MM.1S (cell line): Measurements from ENCODE around the gene PPP2R3C.

Experiments used
- DNase-seq: peaks from one replicate; pipeline ENCODE4 v3.0.0-alpha.2; 2015
- H2AFZ ChIP-seq: fragments of 300-600 bp; sonication (generic); 2 replicates; pipeline ENCODE4 v1.6.0; 2016; ENCODE audit warnings: antibody characterized with exemption, low read length
- H3F3A ChIP-seq: fragments of 300-600 bp; sonication (generic); 2 replicates; pipeline ENCODE4 v1.6.1; 2016; ENCODE audit warnings: mild to moderate bottlenecking, antibody characterized with exemption, low read length, moderate library complexity, mixed read lengths; ENCODE audit not compliant: insufficient read depth
- H3K27ac ChIP-seq: fragments of 300-600 bp; sonication (generic); 2 replicates; pipeline ENCODE4 v1.5.1; 2016; ENCODE audit warnings: mild to moderate bottlenecking, low read length
- H3K27me3 ChIP-seq: fragments of 300-600 bp; sonication (generic); replicated peaks from 2 replicates; pipeline ENCODE4 v1.6.0; 2016; ENCODE audit warnings: low read length; ENCODE audit not compliant: insufficient read depth
- H3K36me3 ChIP-seq: fragments of 300-600 bp; sonication (generic); replicated peaks from 2 replicates; pipeline ENCODE4 v1.6.1; 2016; ENCODE audit warnings: mild to moderate bottlenecking, low read length, mixed read lengths; ENCODE audit not compliant: insufficient read depth
- H3K4me1 ChIP-seq: fragments of 300-600 bp; sonication (generic); 2 replicates; pipeline ENCODE4 v1.6.1; 2016; ENCODE audit warnings: low read length, mixed read lengths
- H3K4me2 ChIP-seq: fragments of 300-600 bp; sonication (generic); 2 replicates; pipeline ENCODE4 v1.6.0; 2016; ENCODE audit warnings: low read depth, low read length
- H3K4me3 ChIP-seq: fragments of 300-600 bp; sonication (generic); 2 replicates; pipeline ENCODE4 v1.5.1; 2016; ENCODE audit warnings: low read length, mixed read lengths
- H3K79me2 ChIP-seq: fragments of 300-600 bp; sonication (generic); 2 replicates; pipeline ENCODE4 v1.6.1; 2016; ENCODE audit warnings: mixed run types, low read length, mixed read lengths
- H3K9ac ChIP-seq: fragments of 300-600 bp; sonication (generic); 2 replicates; pipeline ENCODE4 v1.6.1; 2016; ENCODE audit warnings: low read length, mixed read lengths
- H3K9me2 ChIP-seq: fragments of 300-600 bp; sonication (generic); replicated peaks from 2 replicates; pipeline ENCODE4 v1.6.1; 2016; ENCODE audit warnings: mild to moderate bottlenecking, low read length, mixed read lengths; ENCODE audit not compliant: insufficient read depth
- H3K9me3 ChIP-seq: fragments of 300-600 bp; sonication (generic); replicated peaks from 2 replicates; pipeline ENCODE4 v1.6.1; 2016; ENCODE audit warnings: mild to moderate bottlenecking, low read length, mixed read lengths; ENCODE audit not compliant: insufficient read depth
- H4K20me1 ChIP-seq: fragments of 300-600 bp; sonication (generic); 2 replicates; pipeline ENCODE4 v1.6.1; 2016; ENCODE audit warnings: mild to moderate bottlenecking, low read length, moderate library complexity, mixed read lengths; ENCODE audit not compliant: insufficient read depth
- EZH2 ChIP-seq: fragments of 300-600 bp; sonication (generic); optimal IDR thresholded peaks from 2 replicates; pipeline ENCODE3; 2017; ENCODE audit warnings: low read depth, mild to moderate bottlenecking, antibody characterized with exemption, low read length, mixed read lengths
- EZH2phosphoT487 ChIP-seq: fragments of 300-600 bp; sonication (generic); IDR thresholded peaks from 2 replicates; pipeline ENCODE4 v1.6.1; 2018; ENCODE audit warnings: antibody characterized with exemption, low read length
- TF ChIP-seq, protein P1 (sequence below): fragments of 300-600 bp; sonication (generic); IDR thresholded peaks from 2 replicates; pipeline ENCODE4 v1.5.1; 2016; ENCODE audit warnings: antibody characterized with exemption, low read length, mixed read lengths

PPP2R3C gene

DNA sequence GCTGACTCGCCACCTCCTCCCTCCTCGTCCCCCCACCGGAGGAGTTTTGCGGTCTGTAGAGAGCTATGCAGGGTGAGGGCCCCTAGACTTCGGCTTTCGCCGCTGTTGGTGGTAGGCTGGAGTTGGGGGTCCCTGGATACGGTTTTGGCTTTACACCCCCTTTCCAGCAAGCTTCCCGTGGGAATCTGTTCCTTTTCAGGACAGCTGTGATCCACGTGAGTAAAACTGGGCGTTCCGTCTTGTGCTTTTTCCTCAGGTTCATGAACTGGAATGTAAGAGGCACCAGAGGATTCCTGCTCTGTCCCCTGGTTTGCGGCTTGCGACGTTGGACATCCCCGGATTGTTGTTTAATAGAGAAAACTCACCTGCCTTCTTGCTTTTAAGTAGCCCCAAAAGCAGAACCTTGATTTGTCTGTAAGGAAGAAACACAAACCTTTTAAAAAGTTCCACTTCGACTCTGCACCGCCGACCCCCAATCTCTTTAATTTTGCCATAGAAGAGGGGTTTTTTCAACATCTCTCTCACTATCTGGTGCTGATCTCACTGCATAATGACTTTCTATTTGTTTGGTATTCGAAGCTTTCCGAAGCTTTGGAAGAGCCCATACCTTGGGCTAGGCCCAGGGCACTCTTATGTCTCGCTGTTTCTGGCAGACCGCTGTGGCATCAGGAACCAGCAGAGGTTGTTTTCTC, 1.1 kb upstream of the PPP2R3C start:
- Histone ChIP-seq H3K9ac (peak overlapping the region; percentile 96), H3K9me2 (no peaks in the 10 kb centered on the region), H3F3A (peaks cover 10% of the 10 kb centered on the region; the same call in 1 of the 2 replicates), H3K4me1 (no peaks in the 10 kb centered on the region; the same call in 1 of the 2 replicates), H3K36me3 (no peaks in the 10 kb centered on the region), H3K4me3 (peak overlapping the region; percentile 87), H3K27ac (peak overlapping the region; percentile 98), H4K20me1 (no peaks in the 10 kb centered on the region), H3K9me3 (no peaks in the 10 kb centered on the region), H3K27me3 (no peaks in the 10 kb centered on the region), H3K4me2 (peak overlapping the region; percentile 68), H3K79me2 (peaks cover 9% of the 10 kb centered on the region), H2AFZ (peak overlapping the region; percentile 88)
- peak; percentile 11 for DNase-seq
- TF ChIP-seq EZH2 (no peak), EZH2phosphoT487 (no peak)
- TF ChIP-seq, protein P1, sequence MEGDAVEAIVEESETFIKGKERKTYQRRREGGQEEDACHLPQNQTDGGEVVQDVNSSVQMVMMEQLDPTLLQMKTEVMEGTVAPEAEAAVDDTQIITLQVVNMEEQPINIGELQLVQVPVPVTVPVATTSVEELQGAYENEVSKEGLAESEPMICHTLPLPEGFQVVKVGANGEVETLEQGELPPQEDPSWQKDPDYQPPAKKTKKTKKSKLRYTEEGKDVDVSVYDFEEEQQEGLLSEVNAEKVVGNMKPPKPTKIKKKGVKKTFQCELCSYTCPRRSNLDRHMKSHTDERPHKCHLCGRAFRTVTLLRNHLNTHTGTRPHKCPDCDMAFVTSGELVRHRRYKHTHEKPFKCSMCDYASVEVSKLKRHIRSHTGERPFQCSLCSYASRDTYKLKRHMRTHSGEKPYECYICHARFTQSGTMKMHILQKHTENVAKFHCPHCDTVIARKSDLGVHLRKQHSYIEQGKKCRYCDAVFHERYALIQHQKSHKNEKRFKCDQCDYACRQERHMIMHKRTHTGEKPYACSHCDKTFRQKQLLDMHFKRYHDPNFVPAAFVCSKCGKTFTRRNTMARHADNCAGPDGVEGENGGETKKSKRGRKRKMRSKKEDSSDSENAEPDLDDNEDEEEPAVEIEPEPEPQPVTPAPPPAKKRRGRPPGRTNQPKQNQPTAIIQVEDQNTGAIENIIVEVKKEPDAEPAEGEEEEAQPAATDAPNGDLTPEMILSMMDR, result no peak

GRCh38 chr14:35121026-35121886, 534 bp downstream of the PPP2R3C start:
- Histone ChIP-seq H4K20me1 (no peaks in the 10 kb centered on the region), H3K27ac (peak overlapping the region; percentile 98), H3K9me3 (no peaks in the 10 kb centered on the region), H3K9ac (peak overlapping the region; percentile 96), H3K4me3 (peak overlapping the region; percentile 87), H3K27me3 (no peaks in the 10 kb centered on the region), H3K36me3 (no peaks in the 10 kb centered on the region), H2AFZ (peak overlapping the region; percentile 88), H3K79me2 (peaks cover 9% of the 10 kb centered on the region), H3K4me2 (peak overlapping the region; percentile 68; the same call in 1 of the 2 replicates), H3F3A (peaks cover 10% of the 10 kb centered on the region; the same call in 1 of the 2 replicates), H3K9me2 (no peaks in the 10 kb centered on the region), H3K4me1 (no peaks in the 10 kb centered on the region; the same call in 1 of the 2 replicates)
- DNase-seq, result no peak
- TF ChIP-seq EZH2 (no peak), EZH2phosphoT487 (no peak)
- TF ChIP-seq, protein P1, result no peak

DNA sequence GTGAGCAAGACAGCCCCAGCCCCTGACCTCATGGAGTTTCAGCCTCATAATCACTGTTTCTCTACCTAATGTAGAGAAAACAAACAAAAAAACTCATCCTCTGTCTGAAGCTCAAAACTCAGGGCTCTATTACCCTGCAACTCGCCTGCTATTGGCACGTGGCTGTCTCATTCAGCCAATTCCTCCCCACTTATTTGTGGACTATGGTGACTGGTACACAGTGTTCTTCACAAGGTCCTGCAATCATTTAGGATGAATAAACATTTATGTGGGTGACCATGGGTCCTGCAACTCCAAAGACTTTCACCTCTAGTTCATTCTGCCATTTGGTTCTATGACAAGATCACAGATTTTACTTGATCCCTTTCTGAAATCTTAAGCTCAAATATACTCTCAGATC, 4.7 kb downstream of the PPP2R3C start:
- no peak for TF ChIP-seq EZH2
- no peak for TF ChIP-seq EZH2phosphoT487
- TF ChIP-seq, protein P1, result no peak
- H3K9ac ChIP-seq, result no peak overlapping the region
- no peak overlapping the region for H3K27ac ChIP-seq
- H3K4me2 ChIP-seq, result no peak overlapping the region
- 0 out of 2 replicates have a peak, but pooled peaks cover 2% of the 10 kb centered on the region for H3F3A ChIP-seq
- no peaks in the 10 kb centered on the region for H3K36me3 ChIP-seq
- H3K9me3 ChIP-seq, result no peaks in the 10 kb centered on the region
- no peak for DNase-seq
- peaks cover 4% of the 10 kb centered on the region; the same call in 1 of the 2 replicates for H3K79me2 ChIP-seq
- no peaks in the 10 kb centered on the region for H4K20me1 ChIP-seq
- H2AFZ ChIP-seq, result no peak overlapping the region
- no peak overlapping the region for H3K4me3 ChIP-seq
- H3K27me3 ChIP-seq, result no peaks in the 10 kb centered on the region
- no peaks in the 10 kb centered on the region for H3K9me2 ChIP-seq
- H3K4me1 ChIP-seq, result no peaks in the 10 kb centered on the region
